ENCODE measurements around the gene E2F4.

Gene E2F4

DNA sequence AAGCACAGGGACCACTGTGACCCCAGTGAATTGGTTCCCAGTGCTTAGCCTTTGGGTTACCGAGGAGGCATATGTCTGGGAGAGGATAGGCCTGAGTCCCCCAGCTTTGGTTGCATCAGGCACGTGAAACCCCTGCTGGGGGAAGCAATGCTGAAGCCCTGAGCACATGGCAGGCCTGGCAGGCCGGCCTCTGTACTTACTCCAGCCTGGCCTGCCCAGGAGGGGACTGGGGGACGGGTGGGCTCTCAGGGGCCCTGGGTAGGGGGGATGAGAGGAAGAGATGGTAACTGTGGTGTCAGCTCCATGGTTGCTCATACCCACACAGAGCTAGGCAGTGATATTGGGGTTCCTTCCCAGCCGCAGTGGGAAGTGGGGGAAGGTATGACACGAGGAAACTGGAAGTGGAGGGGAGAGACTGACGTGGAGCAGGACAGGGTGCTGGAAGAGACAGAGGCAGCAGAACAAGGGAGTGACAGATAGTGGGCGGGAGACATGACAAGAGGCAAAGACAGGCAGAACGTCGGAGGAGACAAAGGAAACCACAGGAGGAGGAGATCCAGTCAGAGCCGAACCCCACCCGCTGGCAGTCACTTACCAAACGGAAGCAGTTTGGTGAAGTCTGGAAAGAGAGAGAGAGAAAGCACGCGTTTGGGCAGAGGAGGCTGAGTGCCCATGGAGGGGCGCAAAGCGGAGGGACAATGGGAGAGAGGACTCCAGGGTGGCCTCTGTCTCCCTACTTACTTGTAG lies 44.0 kb downstream of the E2F4 start:
- no peak for DNase-seq (ENCODE audit: low read depth)

DNA sequence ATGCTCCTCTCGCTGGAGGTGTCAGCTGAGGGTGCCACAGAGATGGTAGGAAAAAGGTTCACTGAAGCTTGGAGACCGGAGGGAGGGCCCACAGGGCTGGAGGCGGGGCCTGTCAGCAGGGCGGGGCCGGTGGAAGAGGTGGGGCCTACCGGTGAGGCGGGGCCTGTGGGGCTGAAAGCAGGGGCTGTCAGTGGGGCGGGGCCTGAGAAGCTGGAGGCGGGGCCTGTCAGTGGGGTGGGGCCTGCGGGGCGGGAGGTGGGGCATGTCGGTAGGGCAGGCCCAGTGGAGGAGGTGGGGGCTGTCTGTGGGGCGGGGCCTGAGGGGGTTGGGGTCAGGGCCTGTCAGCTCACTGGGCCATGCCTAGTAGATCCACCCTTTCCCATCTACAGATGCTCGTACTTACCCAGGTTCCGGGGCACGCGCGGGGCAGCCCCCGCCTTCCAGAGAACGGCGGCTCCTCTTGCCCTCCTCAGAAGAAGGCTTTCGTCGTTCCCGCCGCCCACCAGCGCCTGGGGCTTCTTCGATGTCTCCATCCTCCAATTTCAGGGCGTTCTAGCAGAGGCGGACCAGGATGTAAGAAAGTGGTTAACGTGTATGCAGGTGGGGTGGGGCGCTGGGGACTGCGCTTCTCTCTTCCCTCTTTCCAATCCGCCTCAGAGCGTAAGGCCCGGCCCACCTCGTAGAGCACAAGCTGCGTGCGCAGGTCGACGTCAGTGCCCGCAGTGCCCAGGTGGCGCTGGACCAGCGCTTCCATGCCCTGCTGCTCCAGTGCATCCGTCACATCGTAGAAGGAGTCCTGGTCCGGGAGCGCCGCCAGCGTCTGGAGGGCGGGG lies 44.8 kb downstream of the E2F4 start:
- DNase-seq (ENCODE audit: low read depth), result peak; percentile 58

GRCh38 chr16:67237396-67238277 lies 45.7 kb downstream of the E2F4 start:
- no peak for DNase-seq (ENCODE audit: low read depth)

DNA sequence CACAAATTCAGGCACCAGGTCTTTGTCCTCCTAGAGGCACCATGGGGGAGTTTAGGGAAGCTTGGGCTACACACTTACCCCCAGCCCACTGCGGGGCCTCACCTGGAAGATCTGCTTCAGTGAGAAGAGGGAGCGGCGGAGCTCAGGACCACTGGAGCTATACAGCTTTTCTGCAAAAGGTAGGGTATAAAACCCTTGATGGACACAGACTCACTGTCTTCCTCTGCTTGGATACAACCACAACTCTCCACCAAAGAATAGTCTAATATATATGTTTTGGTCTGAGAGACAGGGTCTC lies 46.3 kb downstream of the E2F4 start:
- no peak for DNase-seq (ENCODE audit: low read depth)

- DNase-seq (ENCODE audit: low read depth), result no peak
Measured at GRCh38 chr16:67238806-67239470, 47.0 kb downstream of the E2F4 start.

DNA sequence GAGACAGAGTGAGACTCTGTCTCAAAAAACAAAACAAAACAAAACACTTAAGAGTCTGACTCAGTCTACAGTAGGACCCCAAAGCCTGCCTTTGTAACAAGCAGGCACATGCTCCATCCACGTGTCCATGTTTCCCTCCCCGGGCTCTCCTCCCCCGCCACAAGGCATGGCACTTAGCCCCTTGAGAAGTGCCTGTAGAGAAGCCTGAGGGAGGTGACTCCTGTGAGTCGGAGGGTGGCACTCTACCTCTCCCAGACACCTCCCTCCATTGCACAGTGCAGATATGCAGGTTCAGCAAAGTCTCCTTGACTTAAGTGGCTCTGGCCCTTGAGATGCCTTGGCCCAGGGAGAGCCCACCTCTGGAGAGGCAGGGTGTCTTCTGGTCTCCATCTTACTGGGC lies 48.6 kb downstream of the E2F4 start:
- peak; percentile 50 for DNase-seq (ENCODE audit: low read depth)

DNA sequence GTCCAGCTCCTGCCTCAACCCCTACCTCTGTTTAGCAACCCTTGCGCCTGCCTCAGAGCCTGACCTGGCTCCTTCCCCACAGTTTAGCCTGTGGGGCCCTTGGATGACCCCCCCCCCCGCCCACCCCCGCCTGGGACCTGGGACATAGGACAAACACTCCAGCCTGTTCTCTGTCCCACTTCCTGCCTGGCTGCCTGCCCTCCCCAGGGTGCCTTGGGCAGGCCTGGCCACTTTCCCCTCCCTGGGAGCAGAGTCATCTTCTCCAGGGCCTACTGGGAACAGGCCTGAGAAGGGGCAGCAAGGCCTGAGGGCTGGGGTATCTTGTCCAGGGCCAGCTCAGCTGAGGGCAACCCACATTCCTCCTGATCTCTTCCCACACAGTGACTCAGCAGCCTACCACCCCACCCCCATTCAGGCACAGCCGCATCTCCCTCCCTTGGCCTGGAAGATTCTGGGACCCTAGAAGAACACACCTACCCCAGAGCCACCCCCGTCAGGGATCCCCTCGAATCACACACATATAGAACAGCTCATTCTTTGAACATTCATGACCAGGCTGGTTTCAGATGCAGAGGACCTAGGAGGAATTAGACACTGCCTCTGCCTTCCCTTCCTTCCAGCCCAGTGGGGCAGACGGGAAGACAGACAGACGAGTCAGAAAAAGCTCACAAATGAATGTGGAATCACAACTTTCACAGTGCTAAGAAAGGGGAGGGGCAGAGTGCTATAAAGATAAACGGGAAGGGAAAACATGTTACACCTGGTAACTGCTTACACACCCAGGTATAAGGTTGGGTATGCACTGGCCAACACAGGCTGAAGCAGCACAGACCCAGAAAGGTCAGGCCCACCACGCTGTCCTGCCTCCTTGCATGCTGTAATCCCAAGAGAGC lies 49.3 kb downstream of the E2F4 start:
- peak; percentile 95 for DNase-seq (ENCODE audit: low read depth)

DNA sequence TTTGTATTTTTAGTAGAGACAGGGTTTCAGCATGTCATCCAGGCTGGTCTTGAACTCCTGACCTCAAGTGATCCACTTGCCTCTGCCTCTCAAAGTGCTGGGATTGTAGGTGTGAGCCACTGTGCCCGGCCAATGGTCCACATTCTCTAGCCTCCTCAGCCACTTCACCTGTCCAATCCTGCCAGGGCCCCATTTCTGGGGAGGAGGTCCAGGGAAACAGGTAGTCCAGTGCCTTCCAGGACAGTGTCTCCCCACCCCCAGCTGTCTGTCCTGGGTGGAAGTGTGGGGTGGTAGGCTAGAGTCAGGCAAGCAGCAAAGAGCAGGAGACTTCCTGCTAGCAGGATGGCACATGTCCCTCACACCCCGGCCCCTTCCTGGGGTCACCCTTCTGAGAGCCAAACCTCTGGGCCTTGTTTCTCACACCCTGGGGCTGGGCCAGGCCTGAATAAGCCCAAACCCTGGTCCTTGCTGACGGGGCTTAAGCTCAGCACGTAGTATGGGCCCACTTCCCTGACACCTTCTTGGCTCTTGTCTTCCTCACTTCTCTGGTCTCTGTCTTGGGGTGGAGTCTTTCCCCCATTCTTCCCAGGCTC lies 50.3 kb downstream of the E2F4 start:
- no peak for DNase-seq (ENCODE audit: low read depth)

DNA sequence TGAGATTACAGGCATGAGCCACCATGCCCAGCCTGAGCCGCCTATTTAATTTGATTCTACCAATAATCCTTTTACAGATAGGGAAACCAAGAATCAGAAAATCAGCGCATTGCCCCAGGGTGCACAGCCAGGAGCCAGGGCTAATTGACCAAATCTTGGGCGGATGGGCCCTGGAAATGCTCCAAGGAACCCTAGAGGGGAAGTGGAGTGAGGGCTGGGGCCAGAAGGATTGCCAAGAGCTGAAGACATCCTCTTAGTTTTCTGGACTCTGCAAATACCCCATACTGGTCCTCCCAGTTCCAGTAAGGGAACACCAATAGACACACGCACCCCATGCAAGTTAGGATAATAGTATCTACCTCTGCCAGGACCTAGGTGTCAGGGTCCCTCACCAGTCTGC lies 51.5 kb downstream of the E2F4 start:
- no peak for DNase-seq (ENCODE audit: low read depth)

DNA sequence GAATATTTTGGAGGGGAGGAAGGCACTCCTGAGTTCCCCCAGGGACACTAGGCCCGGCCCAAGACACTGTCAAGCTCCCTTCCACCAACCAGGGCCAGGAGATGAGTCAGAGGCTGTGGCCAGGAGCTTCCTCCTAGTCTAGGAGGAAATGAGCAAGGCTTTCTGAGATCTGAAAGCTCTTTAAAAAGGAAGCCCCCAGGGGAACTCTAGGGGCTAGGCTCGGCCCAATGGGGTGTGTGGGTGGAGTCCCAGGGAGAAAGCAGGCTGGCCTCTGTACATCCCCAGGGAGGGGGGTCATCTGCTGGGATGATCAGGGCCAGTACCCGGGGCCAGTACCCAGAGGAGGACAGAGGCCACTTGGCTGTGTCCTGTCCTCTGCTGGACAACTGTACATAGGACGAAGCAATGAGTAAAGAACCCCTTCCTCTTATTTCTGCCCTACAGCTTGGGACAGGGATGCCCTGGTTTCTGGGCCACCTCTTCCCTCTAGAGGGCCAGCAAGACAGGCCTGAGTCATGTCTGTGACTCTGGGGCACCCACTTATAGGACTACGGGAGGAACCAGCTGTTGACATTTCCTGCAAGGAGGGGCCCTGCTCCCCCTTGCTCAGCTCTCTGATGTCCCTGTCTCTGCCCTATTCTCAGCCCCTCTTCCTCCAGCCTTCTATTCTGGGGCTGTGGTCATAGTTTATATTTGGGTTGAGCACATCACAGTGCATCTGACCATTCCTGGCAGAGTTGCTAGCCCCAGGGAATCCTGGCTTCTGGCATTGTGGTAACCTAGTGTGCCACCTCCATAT lies 52.6 kb downstream of the E2F4 start:
- peak; percentile 76 for DNase-seq (ENCODE audit: low read depth)

GRCh38 chr16:67245186-67245585 lies 53.2 kb downstream of the E2F4 start:
- no peak for DNase-seq (ENCODE audit: low read depth)

DNA sequence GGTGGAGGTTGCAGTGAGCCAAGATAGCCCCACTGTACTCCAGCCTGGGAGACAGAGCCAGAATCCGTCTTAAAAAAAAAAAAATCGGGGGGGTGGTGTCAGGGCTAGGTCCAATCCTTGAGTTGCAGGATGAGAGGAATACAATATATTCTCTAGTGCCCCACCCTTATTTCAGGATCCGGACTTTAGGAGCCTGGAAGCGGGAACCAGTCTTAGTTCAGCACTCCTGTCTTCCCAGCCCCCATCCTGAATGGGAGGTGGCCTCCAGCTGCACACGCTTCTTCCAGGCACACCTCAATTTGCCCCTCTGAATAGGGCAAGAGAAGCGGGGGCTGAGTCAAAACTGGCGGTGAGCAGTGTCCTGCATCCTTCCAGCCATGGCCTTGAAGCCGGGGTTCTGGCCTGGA lies 53.7 kb downstream of the E2F4 start:
- DNase-seq (ENCODE audit: low read depth), result no peak

DNA sequence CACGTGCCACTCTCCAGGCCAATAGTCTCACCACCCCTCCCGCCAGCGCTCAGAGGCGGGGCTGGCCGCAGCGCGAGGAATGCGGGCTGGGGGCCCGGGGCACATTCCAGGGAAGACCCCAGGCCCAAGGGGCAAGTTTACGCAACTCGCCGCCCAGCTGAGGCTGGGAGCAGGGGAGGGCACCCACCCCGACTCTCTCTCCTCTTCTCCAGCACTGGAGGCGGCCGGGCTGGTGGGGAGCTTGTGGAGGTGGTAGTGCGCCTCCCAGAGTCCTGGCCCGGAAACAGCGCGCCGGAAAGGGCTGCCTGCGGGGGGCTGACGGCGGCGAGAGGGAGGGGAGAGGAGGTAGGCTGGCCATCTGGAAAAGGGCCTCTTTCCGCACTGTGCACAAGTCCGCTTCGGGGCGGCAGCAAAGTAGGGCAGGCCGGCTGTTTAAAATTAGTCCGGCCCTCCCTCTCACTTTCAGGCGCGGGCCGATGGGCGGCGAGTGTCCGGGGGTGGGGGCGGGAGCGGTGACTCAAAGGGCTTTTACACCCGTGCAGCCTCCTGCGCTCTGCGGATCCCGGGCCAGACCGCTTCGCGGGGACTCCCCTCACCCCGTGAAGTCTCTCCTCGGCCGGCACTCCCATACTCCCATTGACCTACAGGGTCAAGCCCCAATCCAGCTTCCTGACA lies 54.3 kb downstream of the E2F4 start:
- peak; percentile 85 for DNase-seq (ENCODE audit: low read depth)

DNA sequence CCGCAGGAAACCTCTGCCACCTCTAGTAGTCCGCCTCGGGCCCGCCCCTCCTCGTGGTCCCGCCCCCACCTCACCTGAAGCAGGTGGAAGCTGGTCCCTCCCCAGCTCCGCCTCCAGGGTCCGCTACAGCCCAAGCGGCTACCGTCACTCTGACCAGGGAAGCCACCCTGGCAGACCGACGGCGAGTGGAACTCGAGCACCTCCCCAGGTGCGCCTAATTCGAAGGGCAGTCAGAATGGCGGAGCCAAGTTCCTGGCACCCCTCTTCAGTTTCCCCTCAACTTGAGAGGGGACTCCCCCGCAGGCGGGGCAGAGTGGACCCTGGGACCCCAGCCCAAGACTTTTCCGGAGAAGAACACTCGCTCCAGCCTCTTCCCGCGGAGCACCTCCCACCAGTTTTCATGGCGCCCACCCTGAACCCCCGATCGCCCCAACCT lies 54.8 kb downstream of the E2F4 start:
- no peak for DNase-seq (ENCODE audit: low read depth)

DNA sequence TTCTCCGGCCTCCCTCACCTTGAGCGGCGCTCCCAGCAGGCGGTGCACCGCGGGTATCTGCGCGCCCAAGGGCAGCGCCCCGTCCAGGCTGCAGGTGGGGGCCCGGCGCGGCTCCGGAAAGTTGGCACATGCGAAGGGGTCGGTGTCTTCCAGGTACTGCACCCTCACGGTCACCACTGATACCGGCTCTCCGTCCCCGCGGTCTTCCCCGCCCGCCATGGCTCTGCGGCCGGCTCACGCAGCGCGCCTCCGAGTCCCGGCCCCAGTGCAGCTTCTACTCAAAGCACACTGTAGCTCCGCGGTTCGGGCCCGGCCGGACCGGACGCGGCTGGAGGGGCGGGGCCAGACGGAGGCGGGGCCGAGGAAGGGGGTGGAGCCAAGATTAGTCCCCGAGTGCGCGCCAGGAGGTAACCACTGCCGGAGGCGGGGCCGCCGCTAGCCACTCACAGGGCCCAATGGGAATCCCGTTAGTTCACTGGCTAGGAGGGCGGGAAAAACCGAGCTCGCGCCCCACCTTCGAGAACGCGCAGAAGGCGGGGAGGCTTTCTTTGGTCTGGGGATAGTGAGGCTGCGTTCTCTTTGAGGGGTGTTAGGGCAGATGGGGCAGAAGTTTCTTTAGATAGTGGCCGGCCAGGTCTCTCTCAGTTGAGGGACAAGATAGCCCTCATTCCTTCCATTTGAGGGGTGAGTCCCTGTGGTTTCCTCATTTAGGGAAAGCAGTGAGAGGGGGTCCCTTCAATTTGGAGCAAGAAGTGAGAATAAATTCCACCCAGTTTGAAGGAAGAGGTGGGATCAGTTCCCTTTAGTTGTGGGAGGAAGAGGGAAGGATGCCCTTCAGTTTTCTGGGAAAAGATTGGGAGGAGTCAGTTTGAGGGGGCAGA lies 55.5 kb downstream of the E2F4 start, which contains the start of gene FHOD1:
TSS of gene FHOD1 (minus strand) at position 290 of the 881 bp plus-strand sequence. CDS start at position 219, 71 bp downstream.
- DNase-seq (ENCODE audit: low read depth), result peak; percentile 89

DNA sequence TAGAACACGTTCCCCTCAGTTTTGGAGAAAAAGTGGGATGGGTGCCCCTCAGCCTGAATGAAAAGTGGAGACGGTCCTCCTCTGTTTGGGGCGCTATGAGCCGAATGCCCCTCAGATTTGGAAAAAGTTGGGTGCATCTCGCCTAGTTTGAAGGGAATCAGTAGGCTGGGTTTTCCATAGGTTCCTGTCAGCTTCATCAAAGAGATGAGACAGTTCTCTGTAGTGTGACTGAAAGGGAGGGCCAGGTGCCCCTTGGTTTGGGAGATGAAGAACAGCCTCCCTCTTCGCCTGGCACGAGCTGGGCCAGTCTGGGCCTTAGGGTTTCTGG lies 56.1 kb downstream of the E2F4 start:
- DNase-seq (ENCODE audit: low read depth), result no peak
